Measurements from ENCODE around the gene DOK7. TPM values are rescaled to one million over a fixed set of nuclear protein-coding genes. Genes with fewer than 3 reads are reported as not detected.

DOK7 gene
- polyA plus RNA-seq, 1 donor (not counting 4 experiments of a cell fraction or from before 2014, with no cell fraction given): 0.13 TPM

GRCh38 chr4:3424522-3425095 is 38.5 kb upstream of the DOK7 start:
- Histone ChIP-seq H3K9me1 (ENCODE audit: control insufficient read depth, extremely low read depth, insufficient read depth, low read length) (no peaks in the 10 kb centered on the region), H3K9me3 (ENCODE audit: control insufficient read depth, low read depth, low read length) (no peaks in the 10 kb centered on the region), H3K4me3 (ENCODE audit: control insufficient read depth in 2 of 3, extremely low read depth in 1 of 3, insufficient read depth in 2 of 3, low read depth in 1 of 3, low read length in 3 of 3) (no peak overlapping the region), H3K4me2 (ENCODE audit: control insufficient read depth, extremely low read depth, insufficient read depth, low read depth, low read length) (no peak overlapping the region), H3K4me1 (ENCODE audit: control insufficient read depth, extremely low read depth, insufficient read depth, low read length) (no peaks in the 10 kb centered on the region), H4K20me1 (ENCODE audit: control insufficient read depth, extremely low read depth, insufficient read depth, low read length) (no peaks in the 10 kb centered on the region), H3K9ac (ENCODE audit: control insufficient read depth, extremely low read depth, insufficient read depth, low read length) (no peak overlapping the region), H3K36me3 (ENCODE audit: control insufficient read depth in 2 of 2, extremely low read depth in 1 of 2, insufficient read depth in 2 of 2, low read length in 2 of 2) (peaks cover 34 to 38% of the 10 kb centered on the region in 2 experiments), H3K79me2 (ENCODE audit: control insufficient read depth, insufficient read depth, low read length) (no peaks in the 10 kb centered on the region), H3K27ac (ENCODE audit: control insufficient read depth, insufficient read depth, low read length) (no peak overlapping the region), H2AFZ (ENCODE audit: control insufficient read depth, low read length) (no peak overlapping the region), H3K27me3 (ENCODE audit: control insufficient read depth, extremely low read depth, insufficient read depth, low read length) (no peaks in the 10 kb centered on the region)
- TF ChIP-seq CTCF (optimal IDR thresholded peaks at IDR 0.05 in 1 of 3, IDR thresholded peaks at IDR 0.05 in 1 of 3, conservative IDR thresholded peaks at IDR 0.05 in 1 of 3; ENCODE audit: extremely low read depth in 1 of 3, insufficient read depth in 2 of 3, low read length in 3 of 3) (no peak), EZH2 (IDR thresholded peaks at IDR 0.05; ENCODE audit: low read length) (no peak)
- no peak for DNase-seq (ENCODE audit: low read depth, low spot score)
- FAIRE-seq: no peak
- dilution Hi-C loops (cut with MboI; ENCODE audit: extremely low pct_ligation_motif_present, low sequenced_read_pairs): no loop called here

GRCh38 chr4:3426465-3427133 is 36.5 kb upstream of the DOK7 start:
- TF ChIP-seq CTCF (optimal IDR thresholded peaks at IDR 0.05 in 1 of 3, IDR thresholded peaks at IDR 0.05 in 1 of 3, conservative IDR thresholded peaks at IDR 0.05 in 1 of 3; ENCODE audit: extremely low read depth in 1 of 3, insufficient read depth in 2 of 3, low read length in 3 of 3) (no peak), EZH2 (IDR thresholded peaks at IDR 0.05; ENCODE audit: low read length) (no peak)
- dilution Hi-C loops (cut with MboI; ENCODE audit: extremely low pct_ligation_motif_present, low sequenced_read_pairs): no loop called here

More at GRCh38 chr4:3426465-3427133, 36.5 kb upstream of the DOK7 start:
- Histone ChIP-seq H3K36me3 (ENCODE audit: control insufficient read depth in 2 of 2, extremely low read depth in 1 of 2, insufficient read depth in 2 of 2, low read length in 2 of 2) (peaks cover 36 to 39% of the 10 kb centered on the region in 2 experiments), H3K9ac (ENCODE audit: control insufficient read depth, extremely low read depth, insufficient read depth, low read length) (no peak overlapping the region), H3K9me1 (ENCODE audit: control insufficient read depth, extremely low read depth, insufficient read depth, low read length) (no peaks in the 10 kb centered on the region), H4K20me1 (ENCODE audit: control insufficient read depth, extremely low read depth, insufficient read depth, low read length) (no peaks in the 10 kb centered on the region), H3K4me3 (ENCODE audit: control insufficient read depth in 2 of 3, extremely low read depth in 1 of 3, insufficient read depth in 2 of 3, low read depth in 1 of 3, low read length in 3 of 3) (no peak overlapping the region), H3K4me2 (ENCODE audit: control insufficient read depth, extremely low read depth, insufficient read depth, low read depth, low read length) (no peak overlapping the region), H2AFZ (ENCODE audit: control insufficient read depth, low read length) (no peak overlapping the region), H3K4me1 (ENCODE audit: control insufficient read depth, extremely low read depth, insufficient read depth, low read length) (no peaks in the 10 kb centered on the region), H3K79me2 (ENCODE audit: control insufficient read depth, insufficient read depth, low read length) (no peaks in the 10 kb centered on the region), H3K27ac (ENCODE audit: control insufficient read depth, insufficient read depth, low read length) (no peak overlapping the region), H3K27me3 (ENCODE audit: control insufficient read depth, extremely low read depth, insufficient read depth, low read length) (no peaks in the 10 kb centered on the region), H3K9me3 (ENCODE audit: control insufficient read depth, low read depth, low read length) (no peaks in the 10 kb centered on the region)
- DNase-seq (ENCODE audit: low read depth, low spot score) (no peak), FAIRE-seq (no peak)
